Measurements from ENCODE around the gene CCND1. TPM values are rescaled to one million over a fixed set of nuclear protein-coding genes. Genes with fewer than 3 reads are reported as not detected.

The CCND1 gene
- total RNA-seq, 1 experiment from 2014 or later: 372 TPM

DNA sequence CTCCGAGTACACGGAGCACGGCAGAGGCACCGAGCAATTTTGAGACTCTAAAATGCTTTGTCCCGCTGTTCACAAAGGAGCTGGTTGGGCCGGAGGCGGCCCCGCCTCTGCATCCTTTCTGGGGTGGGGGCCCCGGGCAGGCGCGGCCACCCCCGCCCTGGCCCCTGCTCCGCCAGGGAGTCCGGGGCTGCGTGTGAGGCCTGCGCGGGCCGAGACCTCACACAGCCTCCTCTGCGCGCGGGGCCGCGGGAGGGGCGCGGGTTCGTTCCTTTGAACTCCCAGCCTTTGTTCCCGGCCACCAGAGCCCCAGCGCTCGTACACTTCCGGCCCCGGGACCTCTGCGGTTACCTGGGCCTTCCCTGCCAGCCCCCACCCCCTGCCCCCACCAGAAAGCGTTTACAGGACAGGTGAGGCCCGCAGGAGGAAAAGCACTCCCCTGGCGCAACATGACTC, 61.3 kb downstream of the CCND1 start:
- no peaks in the 10 kb centered on the region for H3K79me1 ChIP-seq (ENCODE audit: insufficient read depth, low read depth, low read length, poor library complexity, severe bottlenecking)
- H3K4me2 ChIP-seq (ENCODE audit: insufficient read depth, insufficient read length, low read length): peak overlapping the region; percentile 64
- H4K8ac ChIP-seq (replicated peaks; ENCODE audit: insufficient read length, low read depth, low read length): no peak overlapping the region
- TF ChIP-seq, protein P1, sequence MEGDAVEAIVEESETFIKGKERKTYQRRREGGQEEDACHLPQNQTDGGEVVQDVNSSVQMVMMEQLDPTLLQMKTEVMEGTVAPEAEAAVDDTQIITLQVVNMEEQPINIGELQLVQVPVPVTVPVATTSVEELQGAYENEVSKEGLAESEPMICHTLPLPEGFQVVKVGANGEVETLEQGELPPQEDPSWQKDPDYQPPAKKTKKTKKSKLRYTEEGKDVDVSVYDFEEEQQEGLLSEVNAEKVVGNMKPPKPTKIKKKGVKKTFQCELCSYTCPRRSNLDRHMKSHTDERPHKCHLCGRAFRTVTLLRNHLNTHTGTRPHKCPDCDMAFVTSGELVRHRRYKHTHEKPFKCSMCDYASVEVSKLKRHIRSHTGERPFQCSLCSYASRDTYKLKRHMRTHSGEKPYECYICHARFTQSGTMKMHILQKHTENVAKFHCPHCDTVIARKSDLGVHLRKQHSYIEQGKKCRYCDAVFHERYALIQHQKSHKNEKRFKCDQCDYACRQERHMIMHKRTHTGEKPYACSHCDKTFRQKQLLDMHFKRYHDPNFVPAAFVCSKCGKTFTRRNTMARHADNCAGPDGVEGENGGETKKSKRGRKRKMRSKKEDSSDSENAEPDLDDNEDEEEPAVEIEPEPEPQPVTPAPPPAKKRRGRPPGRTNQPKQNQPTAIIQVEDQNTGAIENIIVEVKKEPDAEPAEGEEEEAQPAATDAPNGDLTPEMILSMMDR (conservative IDR thresholded peaks at IDR 0.05): no peak
- H2BK15ac ChIP-seq (ENCODE audit: low read depth, low read length): no peak overlapping the region
- peaks cover 2% of the 10 kb centered on the region; the same call in 1 of the 2 replicates for H3K27me3 ChIP-seq (ENCODE audit: insufficient read depth, low read length)
- no peak overlapping the region for H2AFZ ChIP-seq (ENCODE audit: low read length)
- H3K18ac ChIP-seq (ENCODE audit: insufficient read length, low read depth, low read length): peak overlapping the region; percentile 91
- H3K56ac ChIP-seq (ENCODE audit: insufficient read length, low read depth, low read length): no peak overlapping the region
- Mint-ChIP-seq H3K4me3 (peak overlapping the region; percentile 80 to 87), H3K27ac (peak overlapping the region in 1 of 3 experiments; percentile 92; a peak in 2 of 7 replicates), H3K4me1 (peaks cover 32 to 38% of the 10 kb centered on the region in 2 experiments), H3K9me3 (no peaks in the 10 kb centered on the region), H3K36me3 (ENCODE audit: insufficient read depth in 1 of 3, low read depth in 3 of 3) (peaks cover 0 to 9% (median 6%) of the 10 kb centered on the region in 3 experiments; a peak in 5 of 7 replicates), H3K27me3 (ENCODE audit: low read depth) (peaks cover 35% of the 10 kb centered on the region)
- H4K20me1 ChIP-seq (ENCODE audit: control insufficient read depth, insufficient read depth, insufficient read length): peaks cover 2% of the 10 kb centered on the region
- peak; percentile 89 for DNase-seq
- peaks cover 3% of the 10 kb centered on the region; the same call in 1 of the 2 replicates for H3K4me1 ChIP-seq (ENCODE audit: insufficient read depth, low read length)
- H2BK120ac ChIP-seq (ENCODE audit: low read depth, low read length, poor library complexity, severe bottlenecking): peak overlapping the region; percentile 87
- H2BK12ac ChIP-seq (ENCODE audit: insufficient read length, low read depth, low read length): peak overlapping the region; percentile 68
- H3K23me2 ChIP-seq (ENCODE audit: insufficient read length, low read depth, low read length, poor library complexity, severe bottlenecking): peaks cover 22% of the 10 kb centered on the region
- H3K27ac ChIP-seq (ENCODE audit: insufficient read length, low read depth, low read length): peak overlapping the region; percentile 62
- peak overlapping the region; percentile 49 for H3K14ac ChIP-seq (ENCODE audit: insufficient read depth, low read length)
- H4K5ac ChIP-seq (ENCODE audit: insufficient read length, low read depth, low read length): no peak overlapping the region
- no peaks in the 10 kb centered on the region for H3K79me2 ChIP-seq (ENCODE audit: insufficient read depth, low read length)
- no peak overlapping the region for H2AK5ac ChIP-seq (ENCODE audit: insufficient read length, low read length)
- H3K9me3 ChIP-seq (ENCODE audit: control insufficient read depth, low read depth, low read length): no peaks in the 10 kb centered on the region
- no peak overlapping the region; the same call in 1 of the 2 replicates for H3K4ac ChIP-seq (ENCODE audit: low read depth, low read length)
- no peak overlapping the region for H2BK5ac ChIP-seq (ENCODE audit: insufficient read length, low read length)
- no peak overlapping the region for H2BK20ac ChIP-seq (ENCODE audit: low read depth, low read length, poor library complexity, severe bottlenecking)
- H4K91ac ChIP-seq (ENCODE audit: insufficient read length, low read depth, low read length): no peak overlapping the region
- no peak overlapping the region for H3K23ac ChIP-seq (ENCODE audit: insufficient read length, low read depth, low read length)
- no CpG with 5 or more reads among the region's 35 CpGs for WGBS (ENCODE audit: extremely low coverage, insufficient read length, low lambda C conversion rate)
- peak overlapping the region; percentile 20 for H3K9ac ChIP-seq (ENCODE audit: extremely low read depth, insufficient read length, low read length)
- no peak overlapping the region for H3T11ph ChIP-seq (ENCODE audit: low read length)
